GM12878 (cell line): ENCODE data around the gene RBM12. TPM values are rescaled to one million over a fixed set of nuclear protein-coding genes. Genes with fewer than 3 reads are reported as not detected.

ENCODE experiments used
- ATF7 ChIP-seq: fragments of 450-650 bp; IDR thresholded peaks from 2 replicates; pipeline ENCODE4 v1.6.1; 2016; ENCODE audit warnings: low read depth, mild to moderate bottlenecking
- BCL11A ChIP-seq: IDR thresholded peaks from 2 replicates; pipeline ENCODE4 v1.6.1; 2011; ENCODE audit warnings: low read depth, low read length
- EP300 ChIP-seq, 2 experiments: fragments of 150-350 bp in 1 of 2; IDR thresholded peaks; 2 replicates each; pipeline ENCODE4 v1.6.1; 2011 to 2012; ENCODE audit warnings: low read depth in 2 of 2, low read length in 2 of 2, borderline replicate concordance in 1 of 2, improper control_type of control experiment in 1 of 2, inconsistent platforms in 1 of 2; ENCODE audit not compliant: control insufficient read depth in 1 of 2
- FOXM1 ChIP-seq: IDR thresholded peaks from 2 replicates; pipeline ENCODE4 v1.6.1; 2012; ENCODE audit warnings: low read depth, mild to moderate bottlenecking, inconsistent platforms, low read length, moderate library complexity
- GATAD2B ChIP-seq: fragments of 450-650 bp; conservative IDR thresholded peaks from 2 replicates; pipeline ENCODE4 v1.6.1; 2017; ENCODE audit warnings: low read depth, mild to moderate bottlenecking, moderate library complexity
- IKZF1 ChIP-seq: fragments of 450-650 bp; conservative IDR thresholded peaks from 2 replicates; pipeline ENCODE4 v1.6.1; 2017; ENCODE audit warnings: antibody characterized with exemption, mild to moderate bottlenecking
- IKZF2 ChIP-seq, 2 experiments: fragments of 450-650 bp; IDR thresholded peaks; 2 replicates each; pipeline ENCODE4 v1.6.1; 2017; ENCODE audit warnings: mild to moderate bottlenecking in 2 of 2, moderate library complexity in 2 of 2
- IRF5 ChIP-seq: fragments of 450-650 bp; IDR thresholded peaks from 2 replicates; pipeline ENCODE4 v1.6.1; 2017; ENCODE audit warnings: borderline replicate concordance
- KAT2A ChIP-seq: conservative IDR thresholded peaks from 2 replicates; pipeline ENCODE4 v1.6.1; 2011; ENCODE audit warnings: low read depth, low read length; ENCODE audit not compliant: control insufficient read depth
- KDM1A ChIP-seq: fragments of 200-600 bp; sonication (generic); IDR thresholded peaks from 2 replicates; pipeline ENCODE4 v1.6.1; 2016; ENCODE audit warnings: borderline replicate concordance
- NR2F1 ChIP-seq: fragments of 450-650 bp; conservative IDR thresholded peaks from 2 replicates; pipeline ENCODE4 v1.6.1; 2017; ENCODE audit warnings: mild to moderate bottlenecking
- PBX3 ChIP-seq: IDR thresholded peaks from 2 replicates; pipeline ENCODE4 v1.6.1; 2011; ENCODE audit warnings: mild to moderate bottlenecking, low read depth, low read length, moderate library complexity; ENCODE audit not compliant: insufficient replicate concordance
- PKNOX1 ChIP-seq: fragments of 450-650 bp; IDR thresholded peaks from 2 replicates; pipeline ENCODE4 v1.6.1; 2016; ENCODE audit warnings: mild to moderate bottlenecking
- RELA ChIP-seq: fragments of 450-650 bp; IDR thresholded peaks from 2 replicates; pipeline ENCODE4 v1.8.0; 2014; ENCODE audit warnings: borderline replicate concordance; ENCODE audit not compliant: partially characterized antibody
- SMARCA5 ChIP-seq: fragments of 450-650 bp; IDR thresholded peaks from 2 replicates; pipeline ENCODE4 v1.6.1; 2017; ENCODE audit warnings: mild to moderate bottlenecking
- SRF ChIP-seq, 2 experiments: IDR thresholded peaks; 2 replicates each; pipeline ENCODE4 v1.6.1; 2011; ENCODE audit warnings: low read depth in 2 of 2, low read length in 2 of 2, mild to moderate bottlenecking in 1 of 2, moderate library complexity in 1 of 2
- SUPT20H ChIP-seq: IDR thresholded peaks from 2 replicates; pipeline ENCODE4 v1.6.1; 2011; ENCODE audit warnings: low read depth, mild to moderate bottlenecking, low read length, moderate library complexity, borderline replicate concordance; ENCODE audit not compliant: control insufficient read depth
- TCF12 ChIP-seq: IDR thresholded peaks from 2 replicates; pipeline ENCODE4 v1.6.1; 2011; ENCODE audit warnings: low read depth, mild to moderate bottlenecking, low read length
- TCF3 ChIP-seq: IDR thresholded peaks from 2 replicates; pipeline ENCODE4 v1.6.1; 2012; ENCODE audit warnings: low read depth, mild to moderate bottlenecking, low read length, borderline replicate concordance; ENCODE audit not compliant: insufficient read depth
- TCF7 ChIP-seq: IDR thresholded peaks from 2 replicates; pipeline ENCODE4 v1.6.1; 2014; ENCODE audit warnings: antibody characterized with exemption, borderline replicate concordance
- USF2 ChIP-seq: IDR thresholded peaks from 2 replicates; pipeline ENCODE4 v1.6.1; 2011; ENCODE audit warnings: low read depth, low read length, improper control_type of control experiment, borderline replicate concordance
- ZNF207 ChIP-seq: fragments of 450-650 bp; IDR thresholded peaks from 2 replicates; pipeline ENCODE4 v1.6.1; 2014; ENCODE audit warnings: antibody characterized with exemption, mild to moderate bottlenecking, borderline replicate concordance
- ZNF217 ChIP-seq: fragments of 450-650 bp; IDR thresholded peaks from 2 replicates; pipeline ENCODE4 v1.6.1; 2017; ENCODE audit warnings: antibody characterized with exemption, mild to moderate bottlenecking
- ZNF24 ChIP-seq: fragments of 450-650 bp; IDR thresholded peaks from 2 replicates; pipeline ENCODE4 v1.6.1; 2017; ENCODE audit warnings: antibody characterized with exemption, mild to moderate bottlenecking
- ZNF622 ChIP-seq: fragments of 450-650 bp; IDR thresholded peaks from 2 replicates; pipeline ENCODE4 v1.6.1; 2017; ENCODE audit warnings: mild to moderate bottlenecking, inconsistent platforms
- ZSCAN29 ChIP-seq: fragments of 450-650 bp; IDR thresholded peaks from 2 replicates; pipeline ENCODE4 v1.6.1; 2017; ENCODE audit warnings: mild to moderate bottlenecking, moderate library complexity
- polyA plus RNA-seq, 11 experiments: library from polyadenylated mRNA; depleted of rRNA in 4 of 11; unstranded in 6 of 11; stranded (reverse) in 5 of 11; fragments of >200 nt; fragmentation: Nextera tagmentation in 4 of 11; fragmentation: Illumina TruSeq in 1 of 11; extraction: Ambion mirVana in 4 of 11; extraction: Trizol in 1 of 11; gene quantifications; 1 replicate in 1 of 11; 2 replicates in 10 of 11; pipeline versions ENCODE4 v1.2.1 to v1.2.3, GENCODE V29; 2011 to 2016; ENCODE audit warnings: inconsistent platforms in 2 of 11, missing spikeins in 2 of 11, low read depth in 1 of 11
- total RNA-seq, 4 experiments: library from RNA; depleted of rRNA in 3 of 4; stranded (reverse); fragments of >200 nt in 3 of 4; fragmentation: Illumina TruSeq in 1 of 4; extraction: Trizol in 1 of 4; gene quantifications; 2 replicates each; pipeline versions ENCODE4 v1.2.1 to v1.2.3, GENCODE V29; 2013 to 2021

The RBM12 gene
- total and polyA plus RNA-seq, 10 of the 15 experiments (the other 5 are each of a cell fraction or from before 2014, with no cell fraction given): 4.7 to 153 (median 58.5) TPM

GRCh38 chr20:35616465-35617396 lies 48.0 kb downstream of the RBM12 start (continued):
- peak; percentile 58 for TF ChIP-seq PBX3
- TF ChIP-seq SRF (IDR thresholded peaks at IDR 0.05; ENCODE audit: low read depth in 2 of 2, low read length in 2 of 2): no peak
- no peak for TF ChIP-seq ZSCAN29
- 0 out of 2 replicates have a peak, but pooled peaks have one; percentile 40 for TF ChIP-seq TCF7
- no peak for TF ChIP-seq KAT2A
- no peak for TF ChIP-seq KDM1A
- TF ChIP-seq FOXM1: no peak
- peak; percentile 33 for TF ChIP-seq RELA
- peak; percentile 37; the same call in 1 of the 2 replicates for TF ChIP-seq ATF7
- peak; percentile 76; the same call in 1 of the 2 replicates for TF ChIP-seq TCF12
- TF ChIP-seq ZNF24: no peak
- peak; percentile 70; the same call in 1 of the 2 replicates for TF ChIP-seq ZNF207
- TF ChIP-seq ZNF217: peak; percentile 87; the same call in 1 of the 2 replicates
- 0 out of 2 replicates have a peak, but pooled peaks have one; percentile 14 for TF ChIP-seq NR2F1
- TF ChIP-seq IKZF1: peak; percentile 61
- TF ChIP-seq IRF5: no peak
- peak in 1 of 2 experiments; percentile 47; a peak in 3 of 4 replicates for TF ChIP-seq IKZF2 (IDR thresholded peaks at IDR 0.05)
- TF ChIP-seq BCL11A: no peak
- TF ChIP-seq TCF3: 0 out of 2 replicates have a peak, but pooled peaks have one; percentile 55
- no peak for TF ChIP-seq USF2
- peak; percentile 85 for TF ChIP-seq PKNOX1
- no peak for TF ChIP-seq SUPT20H
- TF ChIP-seq GATAD2B: peak; percentile 49
- TF ChIP-seq ZNF622: no peak
- TF ChIP-seq EP300 (IDR thresholded peaks at IDR 0.05; ENCODE audit: borderline replicate concordance in 1 of 2, control insufficient read depth in 1 of 2, low read depth in 2 of 2, low read length in 2 of 2): no peak
- peak; percentile 93 for TF ChIP-seq SMARCA5
